OCI-LY1 (cell line): ENCODE measurements around the gene ITLN1.

Experiments used
- H2AFZ ChIP-seq: fragments of 200-600 bp; sonication (generic), shearing (Covaris generic); 2 replicates; pipeline ENCODE4 v1.6.0; 2014; ENCODE audit warnings: antibody characterized with exemption, mild to moderate bottlenecking, low read length
- H3F3A ChIP-seq: fragments of 200-600 bp; sonication (generic), shearing (Covaris generic); 2 replicates; pipeline ENCODE4 v1.6.0; 2014; ENCODE audit warnings: mild to moderate bottlenecking, antibody characterized with exemption, low read length, moderate library complexity; ENCODE audit not compliant: insufficient read depth
- H3K27ac ChIP-seq: fragments of 200-600 bp; sonication (generic); 2 replicates; pipeline ENCODE4 v1.5.1; 2014; ENCODE audit warnings: low read length, mixed run types, mild to moderate bottlenecking, low read depth; ENCODE audit not compliant: poor library complexity, severe bottlenecking
- H3K27me3 ChIP-seq: fragments of 200-600 bp; sonication (generic); 2 replicates; pipeline ENCODE4 v1.6.0; 2014; ENCODE audit warnings: antibody characterized with exemption, mild to moderate bottlenecking, low read length, moderate library complexity; ENCODE audit not compliant: insufficient read depth
- H3K36me3 ChIP-seq: fragments of 200-600 bp; sonication (generic); 2 replicates; pipeline ENCODE4 v1.6.1; 2014; ENCODE audit warnings: mild to moderate bottlenecking, antibody characterized with exemption, low read length, moderate library complexity, mixed read lengths; ENCODE audit not compliant: insufficient read depth
- H3K4me1 ChIP-seq: fragments of 200-600 bp; sonication (generic); 2 replicates; pipeline ENCODE4 v1.5.1; 2014; ENCODE audit warnings: mild to moderate bottlenecking, low read length, moderate library complexity; ENCODE audit not compliant: insufficient read depth, severe bottlenecking
- H3K4me2 ChIP-seq: fragments of 200-600 bp; sonication (generic), shearing (Covaris generic); 2 replicates; pipeline ENCODE4 v1.6.1; 2014; ENCODE audit warnings: low read length
- H3K4me3 ChIP-seq: fragments of 200-600 bp; sonication (generic); 2 replicates; pipeline ENCODE4 v1.5.1; 2014; ENCODE audit warnings: low read length, low read depth, mild to moderate bottlenecking, mixed read lengths; ENCODE audit not compliant: poor library complexity, severe bottlenecking
- H3K79me2 ChIP-seq: fragments of 200-600 bp; shearing (Covaris generic); 2 replicates; pipeline ENCODE4 v1.6.1; 2016; ENCODE audit warnings: mixed run types, low read length, mixed read lengths; ENCODE audit not compliant: insufficient read depth
- H3K9ac ChIP-seq: fragments of 200-600 bp; sonication (generic), shearing (Covaris generic); 2 replicates; pipeline ENCODE4 v1.6.1; 2014; ENCODE audit warnings: mild to moderate bottlenecking, low read length, mixed read lengths
- H3K9me2 ChIP-seq: fragments of 200-600 bp; sonication (generic), shearing (Covaris generic); 2 replicates; pipeline ENCODE4 v1.6.1; 2014; ENCODE audit warnings: low read depth, mild to moderate bottlenecking, low read length, mixed read lengths
- H3K9me3 ChIP-seq: fragments of 200-600 bp; shearing (Covaris generic); 2 replicates; pipeline ENCODE4 v1.6.1; 2014; ENCODE audit warnings: low read length, mixed read lengths
- H4K20me1 ChIP-seq: fragments of 200-600 bp; sonication (generic), shearing (Covaris generic); 2 replicates; pipeline ENCODE4 v1.6.0; 2016; ENCODE audit warnings: mild to moderate bottlenecking, low read length; ENCODE audit not compliant: insufficient read depth
- CTCF ChIP-seq: fragments of 200-600 bp; sonication (generic), shearing (Covaris generic); IDR thresholded peaks from 2 replicates; pipeline ENCODE4 v1.5.1; 2017; ENCODE audit warnings: mild to moderate bottlenecking, antibody characterized with exemption, low read length, moderate library complexity, mixed read lengths
- EZH2 ChIP-seq: fragments of 200-600 bp; sonication (generic), shearing (Covaris generic); IDR thresholded peaks from 2 replicates; pipeline ENCODE4 v1.8.0; 2017; ENCODE audit warnings: borderline replicate concordance, mixed run types, mild to moderate bottlenecking, antibody characterized with exemption, low read length, moderate library complexity, mixed read lengths

Gene ITLN1

GRCh38 chr1:160862203-160863060, 22.5 kb downstream of the ITLN1 start, which contains the start of gene CD244:
Gene CD244, minus strand, starts transcription at chr1:160862887. Its CDS starts 210 bp downstream, at chr1:160862677.
- no peak within 1 kb of the TSS for H3K9ac ChIP-seq
- no peaks in the 10 kb centered on the region for H4K20me1 ChIP-seq
- H3K36me3 ChIP-seq: no peaks in the 10 kb centered on the region
- H3K79me2 ChIP-seq: no peaks in the 10 kb centered on the region
- no peaks in the 10 kb centered on the region for H3K4me1 ChIP-seq
- peaks cover 5% of the 10 kb centered on the region; the same call in 1 of the 2 replicates for H3K27me3 ChIP-seq
- H3K9me2 ChIP-seq: no peaks in the 10 kb centered on the region
- no peak within 1 kb of the TSS for H3K4me3 ChIP-seq
- H3K9me3 ChIP-seq: no peaks in the 10 kb centered on the region
- H2AFZ ChIP-seq: no peak within 1 kb of the TSS
- no peaks in the 10 kb centered on the region for H3F3A ChIP-seq
- no peak within 1 kb of the TSS for H3K4me2 ChIP-seq
- no peak within 1 kb of the TSS for H3K27ac ChIP-seq
- no peak for TF ChIP-seq CTCF
- TF ChIP-seq EZH2: no peak

- no peak overlapping the region for H3K4me3 ChIP-seq
- no peaks in the 10 kb centered on the region for H3K4me1 ChIP-seq
- no peak overlapping the region for H3K4me2 ChIP-seq
- no peak overlapping the region for H3K27ac ChIP-seq
- H3K27me3 ChIP-seq: peaks cover 5% of the 10 kb centered on the region; the same call in 1 of the 2 replicates
- no peaks in the 10 kb centered on the region for H3K9me3 ChIP-seq
- H3K36me3 ChIP-seq: no peaks in the 10 kb centered on the region
- H3K79me2 ChIP-seq: no peaks in the 10 kb centered on the region
- no peaks in the 10 kb centered on the region for H3F3A ChIP-seq
- TF ChIP-seq CTCF (no peak), EZH2 (no peak)
- H3K9me2 ChIP-seq: no peaks in the 10 kb centered on the region
- no peaks in the 10 kb centered on the region for H4K20me1 ChIP-seq
- no peak overlapping the region for H2AFZ ChIP-seq
- H3K9ac ChIP-seq: no peak overlapping the region
These were observed 24.0 kb downstream of the ITLN1 start for GRCh38 chr1:160860840-160861505.

- no peaks in the 10 kb centered on the region for H3K9me3 ChIP-seq
These were observed 25.8 kb downstream of the ITLN1 start for GRCh38 chr1:160859166-160859565.

More at GRCh38 chr1:160859166-160859565, 25.8 kb downstream of the ITLN1 start:
- Histone ChIP-seq H2AFZ (no peak overlapping the region), H3K27me3 (peaks cover 5% of the 10 kb centered on the region; the same call in 1 of the 2 replicates), H3K36me3 (no peaks in the 10 kb centered on the region), H3K4me1 (no peaks in the 10 kb centered on the region), H3K9ac (no peak overlapping the region), H3F3A (no peaks in the 10 kb centered on the region), H4K20me1 (no peaks in the 10 kb centered on the region), H3K4me3 (no peak overlapping the region), H3K9me2 (no peaks in the 10 kb centered on the region), H3K4me2 (no peak overlapping the region), H3K79me2 (no peaks in the 10 kb centered on the region), H3K27ac (no peak overlapping the region)
- no peak for TF ChIP-seq CTCF
- TF ChIP-seq EZH2: no peak
